Measurements from ENCODE around the gene DEFB129. TPM values are rescaled to one million over a fixed set of nuclear protein-coding genes. Genes with fewer than 3 reads are reported as not detected.

The DEFB129 gene
- total and polyA plus RNA-seq, 2 experiments from 2014 or later: not detected

DNA sequence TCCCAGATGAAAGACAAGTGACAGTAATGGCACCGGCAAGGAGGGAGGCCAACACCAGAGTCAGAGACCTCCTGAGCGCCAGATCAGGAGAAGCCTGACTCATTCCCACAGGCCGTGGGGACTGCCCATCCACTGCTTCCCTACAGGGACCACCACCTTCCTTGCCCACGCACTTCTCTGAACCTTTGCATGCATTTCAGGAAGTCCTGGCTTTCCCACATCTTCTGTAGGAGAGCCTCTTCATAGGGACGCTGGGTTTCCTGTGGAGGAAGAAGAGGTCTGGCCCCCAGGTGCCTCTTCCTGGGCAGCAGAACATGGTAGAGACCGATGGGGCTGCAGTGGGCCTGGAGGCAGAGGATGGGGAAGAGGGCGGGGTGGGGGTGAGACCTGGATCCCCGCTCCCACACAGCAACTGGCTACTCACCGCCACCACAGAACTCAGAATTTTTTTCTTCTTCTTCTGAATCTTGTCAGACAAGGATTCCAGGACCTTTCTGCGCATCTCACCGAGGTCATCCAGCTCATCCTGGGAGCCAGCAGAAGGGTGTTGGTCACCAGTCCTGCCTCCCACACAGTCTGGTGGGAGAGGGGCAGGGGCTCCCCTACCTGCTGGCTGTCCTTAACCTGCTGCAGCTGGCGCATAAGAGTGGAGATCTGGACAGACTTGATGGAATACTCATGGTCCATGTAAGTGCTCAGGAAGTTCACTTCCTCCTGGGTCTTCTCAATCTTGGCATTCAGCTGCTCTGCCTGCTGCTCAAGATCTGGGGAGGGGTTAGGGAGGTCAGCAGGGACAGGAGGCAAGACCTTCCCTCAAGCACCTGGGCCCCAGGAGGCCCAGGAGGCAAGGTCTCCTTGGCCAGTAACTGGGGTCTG is 49.8 kb downstream of the DEFB129 start (continued):
- TF ChIP-seq, protein P1, sequence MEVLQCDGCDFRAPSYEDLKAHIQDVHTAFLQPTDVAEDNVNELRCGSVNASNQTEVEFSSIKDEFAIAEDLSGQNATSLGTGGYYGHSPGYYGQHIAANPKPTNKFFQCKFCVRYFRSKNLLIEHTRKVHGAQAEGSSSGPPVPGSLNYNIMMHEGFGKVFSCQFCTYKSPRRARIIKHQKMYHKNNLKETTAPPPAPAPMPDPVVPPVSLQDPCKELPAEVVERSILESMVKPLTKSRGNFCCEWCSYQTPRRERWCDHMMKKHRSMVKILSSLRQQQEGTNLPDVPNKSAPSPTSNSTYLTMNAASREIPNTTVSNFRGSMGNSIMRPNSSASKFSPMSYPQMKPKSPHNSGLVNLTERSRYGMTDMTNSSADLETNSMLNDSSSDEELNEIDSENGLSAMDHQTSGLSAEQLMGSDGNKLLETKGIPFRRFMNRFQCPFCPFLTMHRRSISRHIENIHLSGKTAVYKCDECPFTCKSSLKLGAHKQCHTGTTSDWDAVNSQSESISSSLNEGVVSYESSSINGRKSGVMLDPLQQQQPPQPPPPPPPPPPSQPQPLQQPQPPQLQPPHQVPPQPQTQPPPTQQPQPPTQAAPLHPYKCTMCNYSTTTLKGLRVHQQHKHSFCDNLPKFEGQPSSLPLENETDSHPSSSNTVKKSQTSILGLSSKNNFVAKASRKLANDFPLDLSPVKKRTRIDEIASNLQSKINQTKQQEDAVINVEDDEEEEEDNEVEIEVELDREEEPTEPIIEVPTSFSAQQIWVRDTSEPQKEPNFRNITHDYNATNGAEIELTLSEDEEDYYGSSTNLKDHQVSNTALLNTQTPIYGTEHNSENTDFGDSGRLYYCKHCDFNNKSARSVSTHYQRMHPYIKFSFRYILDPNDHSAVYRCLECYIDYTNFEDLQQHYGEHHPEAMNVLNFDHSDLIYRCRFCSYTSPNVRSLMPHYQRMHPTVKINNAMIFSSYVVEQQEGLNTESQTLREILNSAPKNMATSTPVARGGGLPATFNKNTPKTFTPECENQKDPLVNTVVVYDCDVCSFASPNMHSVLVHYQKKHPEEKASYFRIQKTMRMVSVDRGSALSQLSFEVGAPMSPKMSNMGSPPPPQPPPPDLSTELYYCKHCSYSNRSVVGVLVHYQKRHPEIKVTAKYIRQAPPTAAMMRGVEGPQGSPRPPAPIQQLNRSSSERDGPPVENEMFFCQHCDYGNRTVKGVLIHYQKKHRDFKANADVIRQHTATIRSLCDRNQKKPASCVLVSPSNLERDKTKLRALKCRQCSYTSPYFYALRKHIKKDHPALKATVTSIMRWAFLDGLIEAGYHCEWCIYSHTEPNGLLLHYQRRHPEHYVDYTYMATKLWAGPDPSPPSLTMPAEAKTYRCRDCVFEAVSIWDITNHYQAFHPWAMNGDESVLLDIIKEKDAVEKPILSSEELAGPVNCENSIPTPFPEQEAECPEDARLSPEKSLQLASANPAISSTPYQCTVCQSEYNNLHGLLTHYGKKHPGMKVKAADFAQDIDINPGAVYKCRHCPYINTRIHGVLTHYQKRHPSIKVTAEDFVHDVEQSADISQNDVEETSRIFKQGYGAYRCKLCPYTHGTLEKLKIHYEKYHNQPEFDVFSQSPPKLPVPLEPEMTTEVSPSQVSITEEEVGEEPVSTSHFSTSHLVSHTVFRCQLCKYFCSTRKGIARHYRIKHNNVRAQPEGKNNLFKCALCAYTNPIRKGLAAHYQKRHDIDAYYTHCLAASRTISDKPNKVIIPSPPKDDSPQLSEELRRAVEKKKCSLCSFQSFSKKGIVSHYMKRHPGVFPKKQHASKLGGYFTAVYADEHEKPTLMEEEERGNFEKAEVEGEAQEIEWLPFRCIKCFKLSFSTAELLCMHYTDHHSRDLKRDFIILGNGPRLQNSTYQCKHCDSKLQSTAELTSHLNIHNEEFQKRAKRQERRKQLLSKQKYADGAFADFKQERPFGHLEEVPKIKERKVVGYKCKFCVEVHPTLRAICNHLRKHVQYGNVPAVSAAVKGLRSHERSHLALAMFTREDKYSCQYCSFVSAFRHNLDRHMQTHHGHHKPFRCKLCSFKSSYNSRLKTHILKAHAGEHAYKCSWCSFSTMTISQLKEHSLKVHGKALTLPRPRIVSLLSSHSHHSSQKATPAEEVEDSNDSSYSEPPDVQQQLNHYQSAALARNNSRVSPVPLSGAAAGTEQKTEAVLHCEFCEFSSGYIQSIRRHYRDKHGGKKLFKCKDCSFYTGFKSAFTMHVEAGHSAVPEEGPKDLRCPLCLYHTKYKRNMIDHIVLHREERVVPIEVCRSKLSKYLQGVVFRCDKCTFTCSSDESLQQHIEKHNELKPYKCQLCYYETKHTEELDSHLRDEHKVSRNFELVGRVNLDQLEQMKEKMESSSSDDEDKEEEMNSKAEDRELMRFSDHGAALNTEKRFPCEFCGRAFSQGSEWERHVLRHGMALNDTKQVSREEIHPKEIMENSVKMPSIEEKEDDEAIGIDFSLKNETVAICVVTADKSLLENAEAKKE (CRISPR knock-in tag; IDR thresholded peaks at IDR 0.05): no peak
- TF ChIP-seq CREB1 (CRISPR knock-in tag; IDR thresholded peaks at IDR 0.05; ENCODE audit: low read depth): no peak
- TF ChIP-seq, protein P2, sequence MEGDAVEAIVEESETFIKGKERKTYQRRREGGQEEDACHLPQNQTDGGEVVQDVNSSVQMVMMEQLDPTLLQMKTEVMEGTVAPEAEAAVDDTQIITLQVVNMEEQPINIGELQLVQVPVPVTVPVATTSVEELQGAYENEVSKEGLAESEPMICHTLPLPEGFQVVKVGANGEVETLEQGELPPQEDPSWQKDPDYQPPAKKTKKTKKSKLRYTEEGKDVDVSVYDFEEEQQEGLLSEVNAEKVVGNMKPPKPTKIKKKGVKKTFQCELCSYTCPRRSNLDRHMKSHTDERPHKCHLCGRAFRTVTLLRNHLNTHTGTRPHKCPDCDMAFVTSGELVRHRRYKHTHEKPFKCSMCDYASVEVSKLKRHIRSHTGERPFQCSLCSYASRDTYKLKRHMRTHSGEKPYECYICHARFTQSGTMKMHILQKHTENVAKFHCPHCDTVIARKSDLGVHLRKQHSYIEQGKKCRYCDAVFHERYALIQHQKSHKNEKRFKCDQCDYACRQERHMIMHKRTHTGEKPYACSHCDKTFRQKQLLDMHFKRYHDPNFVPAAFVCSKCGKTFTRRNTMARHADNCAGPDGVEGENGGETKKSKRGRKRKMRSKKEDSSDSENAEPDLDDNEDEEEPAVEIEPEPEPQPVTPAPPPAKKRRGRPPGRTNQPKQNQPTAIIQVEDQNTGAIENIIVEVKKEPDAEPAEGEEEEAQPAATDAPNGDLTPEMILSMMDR (conservative IDR thresholded peaks at IDR 0.05; ENCODE audit: low read depth in 2 of 2): no peak
- no peak for TF ChIP-seq REST (IDR thresholded peaks at IDR 0.05; ENCODE audit: unreplicated experiment)
- no peak for TF ChIP-seq STAT1 (IDR thresholded peaks at IDR 0.05; ENCODE audit: unreplicated experiment)
- TF ChIP-seq EZH2phosphoT487 (IDR thresholded peaks at IDR 0.05; ENCODE audit: unreplicated experiment): no peak

Data from GM23338 (cell line).